ENCODE measurements around the gene PBX3.

DNA sequence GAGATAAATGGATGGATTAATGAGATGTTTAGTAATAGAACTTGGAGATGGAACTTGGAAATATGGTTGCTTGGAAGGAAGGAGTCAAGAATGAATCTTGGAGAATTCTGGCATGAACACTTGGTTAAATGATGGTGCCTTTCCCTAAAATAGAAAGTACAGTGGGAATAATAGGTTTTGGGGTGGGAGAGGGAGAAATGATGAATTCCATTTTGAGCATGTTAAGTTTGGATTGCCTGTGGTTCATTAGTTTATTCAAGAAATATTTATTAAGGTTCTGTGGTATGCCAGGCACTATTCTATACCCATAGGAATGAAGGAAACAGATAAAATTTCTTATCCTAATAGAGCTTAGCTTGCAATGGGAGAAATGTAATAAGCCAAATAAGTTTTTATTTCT, 58.4 kb downstream of the PBX3 start:
- TF ChIP-seq, protein P1, sequence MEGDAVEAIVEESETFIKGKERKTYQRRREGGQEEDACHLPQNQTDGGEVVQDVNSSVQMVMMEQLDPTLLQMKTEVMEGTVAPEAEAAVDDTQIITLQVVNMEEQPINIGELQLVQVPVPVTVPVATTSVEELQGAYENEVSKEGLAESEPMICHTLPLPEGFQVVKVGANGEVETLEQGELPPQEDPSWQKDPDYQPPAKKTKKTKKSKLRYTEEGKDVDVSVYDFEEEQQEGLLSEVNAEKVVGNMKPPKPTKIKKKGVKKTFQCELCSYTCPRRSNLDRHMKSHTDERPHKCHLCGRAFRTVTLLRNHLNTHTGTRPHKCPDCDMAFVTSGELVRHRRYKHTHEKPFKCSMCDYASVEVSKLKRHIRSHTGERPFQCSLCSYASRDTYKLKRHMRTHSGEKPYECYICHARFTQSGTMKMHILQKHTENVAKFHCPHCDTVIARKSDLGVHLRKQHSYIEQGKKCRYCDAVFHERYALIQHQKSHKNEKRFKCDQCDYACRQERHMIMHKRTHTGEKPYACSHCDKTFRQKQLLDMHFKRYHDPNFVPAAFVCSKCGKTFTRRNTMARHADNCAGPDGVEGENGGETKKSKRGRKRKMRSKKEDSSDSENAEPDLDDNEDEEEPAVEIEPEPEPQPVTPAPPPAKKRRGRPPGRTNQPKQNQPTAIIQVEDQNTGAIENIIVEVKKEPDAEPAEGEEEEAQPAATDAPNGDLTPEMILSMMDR (IDR thresholded peaks at IDR 0.05): no peak
- TF ChIP-seq POLR2A (IDR thresholded peaks at IDR 0.05): no peak
